HG03378 (cell line): ENCODE measurements around the gene MDM2.

Experiments used
- ATAC-seq: cut with Tn5 transposase; IDR thresholded peaks from one replicate; pipeline ENCODE4 v1.9.1; 2021; ENCODE audit warnings: mild to moderate bottlenecking, moderate library complexity; ENCODE audit not compliant: unreplicated experiment

MDM2 gene

DNA sequence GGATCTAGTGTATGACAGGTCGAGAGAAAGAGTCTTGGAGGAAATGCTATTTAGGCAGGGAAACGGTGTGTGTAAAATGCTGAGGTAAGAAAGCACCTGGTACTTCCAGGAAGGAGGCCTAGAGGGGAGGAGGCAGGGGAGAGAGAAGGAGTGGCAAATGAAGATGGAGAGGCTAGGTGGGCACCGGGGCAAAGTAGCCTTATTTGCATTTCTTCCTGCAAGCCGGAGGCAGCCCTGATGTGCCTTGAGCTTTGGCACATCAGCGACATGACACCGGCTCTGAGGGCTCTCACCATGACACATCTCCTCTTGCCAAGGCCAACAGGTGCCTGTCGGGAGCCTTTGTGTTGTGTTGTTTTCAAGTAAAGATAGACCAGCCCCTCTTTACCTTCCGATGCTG, 63.4 kb downstream of the MDM2 start:
- no peak for ATAC-seq

- ATAC-seq = peak; percentile 61
Measured at GRCh38 chr12:68871921-68872320, 63.9 kb downstream of the MDM2 start.

DNA sequence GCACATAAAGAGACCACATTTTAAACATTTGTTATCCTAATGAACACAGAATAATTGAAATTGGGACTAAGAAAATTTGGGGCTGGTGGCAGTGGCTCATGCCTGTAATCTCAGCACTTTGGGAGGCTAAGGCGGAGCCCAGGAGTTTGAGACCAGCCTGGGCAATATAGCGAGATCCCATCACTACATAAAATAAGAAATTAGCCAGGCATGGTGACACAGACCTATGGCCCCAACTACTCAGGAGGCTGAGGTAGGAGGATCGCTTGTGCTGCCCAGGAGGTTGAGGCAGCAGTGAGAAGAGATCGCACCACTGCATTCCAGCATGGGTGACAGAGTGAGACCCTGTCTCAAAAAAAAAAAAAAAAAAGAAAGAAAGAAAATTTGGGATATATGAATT, 65.3 kb downstream of the MDM2 start:
- no peak for ATAC-seq

- ATAC-seq = no peak
Measured at GRCh38 chr12:68876461-68876860, 68.5 kb downstream of the MDM2 start.

DNA sequence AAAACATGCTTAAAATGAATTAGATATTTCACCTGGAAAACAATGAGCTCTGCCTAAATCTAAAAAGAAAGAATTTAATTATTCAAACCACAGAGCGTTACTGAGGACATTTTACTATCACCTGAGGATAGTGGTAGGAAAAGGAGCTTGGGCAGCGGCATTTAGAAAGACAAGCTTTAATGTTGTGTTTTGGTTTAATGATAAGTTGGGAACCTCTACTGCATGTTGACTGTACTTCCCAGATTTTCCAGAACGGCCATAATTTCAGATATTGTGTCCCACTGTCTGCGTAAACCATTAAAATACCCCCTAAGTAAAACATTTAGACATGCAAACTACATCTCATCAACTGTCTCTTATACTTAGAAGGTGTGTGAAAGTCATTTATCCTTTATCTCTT, 69.6 kb downstream of the MDM2 start:
- ATAC-seq = no peak

DNA sequence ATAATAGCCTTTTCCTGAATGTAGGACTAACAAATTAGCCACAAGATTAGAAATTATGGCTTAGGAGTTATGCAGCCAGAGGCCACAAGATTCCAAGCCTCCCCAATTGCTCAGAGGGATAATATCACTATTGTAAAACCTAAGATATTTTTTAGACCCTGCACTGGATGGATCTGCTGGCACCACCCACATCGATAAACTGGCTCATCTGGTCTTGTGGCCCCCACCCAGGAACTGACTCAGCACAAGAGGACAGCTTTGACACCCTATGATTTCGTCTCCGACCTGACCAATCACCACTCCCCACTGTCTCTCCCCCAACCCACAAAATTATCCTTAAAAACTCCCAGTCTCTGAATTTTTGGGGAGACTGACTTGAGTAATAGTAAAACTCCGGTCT, 70.3 kb downstream of the MDM2 start:
- ATAC-seq = no peak

DNA sequence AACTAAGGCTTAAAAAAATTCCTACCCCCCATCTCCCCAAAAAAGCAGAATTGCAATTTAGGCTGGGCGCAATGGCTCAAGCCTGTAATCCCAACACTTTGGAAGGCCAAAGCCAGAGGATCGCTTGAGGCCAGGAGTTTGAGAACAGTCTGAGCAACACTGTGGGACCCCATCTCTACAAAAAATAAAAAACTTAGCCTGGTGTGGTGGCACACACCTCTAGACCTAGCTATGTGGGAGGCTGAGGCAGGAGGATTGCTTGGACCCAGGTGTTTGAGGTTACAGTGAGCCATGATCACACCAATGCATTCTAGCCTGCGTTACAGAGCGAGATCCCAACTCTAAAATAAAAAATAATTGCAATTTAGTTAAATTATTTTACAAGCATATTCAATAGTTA, 70.9 kb downstream of the MDM2 start:
- no peak for ATAC-seq

DNA sequence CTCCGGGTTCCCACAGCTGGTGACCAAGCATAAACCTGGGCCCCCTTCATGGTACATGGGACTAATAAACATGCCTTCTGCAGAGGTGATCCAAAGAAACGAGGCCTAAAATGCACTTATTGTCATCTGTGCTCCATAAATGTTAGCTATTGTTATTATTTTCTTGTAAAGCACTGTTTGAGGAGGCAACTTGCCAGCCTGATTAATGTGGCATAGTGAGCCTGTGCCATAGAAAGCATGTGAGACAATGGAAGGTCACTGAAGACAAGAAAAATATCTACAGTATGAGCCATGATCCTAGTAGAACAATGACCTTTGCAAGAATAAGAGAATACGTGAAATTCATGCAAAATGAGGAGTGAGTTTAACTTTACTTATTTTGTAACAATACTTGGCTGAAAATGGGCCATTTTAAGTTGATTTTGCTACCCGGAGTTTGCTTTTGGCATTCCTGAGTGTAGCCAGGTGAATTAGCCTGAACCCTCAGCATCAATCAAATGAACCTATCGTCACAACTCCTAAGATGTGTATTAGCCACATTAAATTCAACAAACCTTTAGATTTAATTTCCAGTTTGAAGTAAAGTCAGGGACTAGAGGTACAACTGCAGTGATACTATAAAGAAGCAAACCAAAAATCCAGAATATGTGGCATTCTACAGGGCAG, 72.8 kb downstream of the MDM2 start:
- no peak for ATAC-seq

DNA sequence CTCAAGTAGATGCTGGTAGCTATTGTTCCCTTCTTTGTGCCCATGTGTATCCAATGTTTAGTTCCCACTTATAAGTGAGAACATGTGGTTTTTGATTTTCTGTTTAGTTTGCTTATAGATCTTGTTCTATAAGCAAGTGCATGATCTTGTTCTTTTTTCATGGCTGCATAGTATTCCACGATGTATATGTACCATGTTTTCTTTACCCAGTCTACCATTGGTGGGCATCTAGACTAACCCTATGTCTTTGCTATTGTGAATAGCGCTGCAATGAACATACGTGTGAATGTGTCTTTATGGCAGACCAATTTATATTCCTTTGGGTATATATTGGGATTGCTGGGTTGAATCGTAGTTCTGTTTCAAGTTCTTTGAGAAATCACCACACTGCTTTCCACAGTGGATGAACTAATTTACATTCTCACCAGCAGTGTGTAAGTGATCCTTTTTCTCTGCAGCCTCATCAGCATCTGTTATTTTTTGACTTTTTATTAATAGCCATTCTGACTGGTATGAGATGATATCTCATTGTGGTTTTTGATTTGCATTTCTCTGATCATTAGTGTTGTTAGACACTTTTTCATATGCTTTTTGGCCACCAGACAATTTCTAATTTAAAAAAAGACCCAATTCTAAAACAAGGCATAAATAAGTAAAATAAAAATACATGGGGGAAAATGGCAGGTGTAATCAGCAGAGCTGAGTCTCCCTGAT, 74.4 kb downstream of the MDM2 start:
- ATAC-seq = no peak

GRCh38 chr12:68883151-68883550, 75.2 kb downstream of the MDM2 start:
- ATAC-seq = no peak

- no peak for ATAC-seq
Measured at GRCh38 chr12:68884251-68884650, 76.3 kb downstream of the MDM2 start.

DNA sequence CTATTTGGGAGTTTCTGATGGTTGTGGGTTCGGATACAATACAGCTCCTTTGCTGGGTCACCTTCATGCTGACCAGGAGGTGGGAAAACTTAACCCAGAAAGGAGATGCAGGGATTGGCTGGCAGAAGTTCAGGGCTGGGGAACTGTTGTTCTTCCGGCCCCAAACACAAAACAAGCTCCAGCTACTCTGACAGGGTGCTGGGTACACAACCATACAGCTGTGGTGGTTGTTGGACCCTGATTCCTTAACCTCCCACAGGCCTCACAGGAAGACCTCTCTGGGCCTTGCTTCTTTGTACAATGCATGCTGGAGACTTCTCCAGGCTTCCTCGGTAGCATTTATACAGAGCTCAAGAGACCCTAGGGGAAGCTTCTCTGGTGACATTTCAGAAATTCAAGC, 77.4 kb downstream of the MDM2 start:
- no peak for ATAC-seq

- no peak for ATAC-seq
Measured at GRCh38 chr12:68886636-68887572, 78.9 kb downstream of the MDM2 start.

DNA sequence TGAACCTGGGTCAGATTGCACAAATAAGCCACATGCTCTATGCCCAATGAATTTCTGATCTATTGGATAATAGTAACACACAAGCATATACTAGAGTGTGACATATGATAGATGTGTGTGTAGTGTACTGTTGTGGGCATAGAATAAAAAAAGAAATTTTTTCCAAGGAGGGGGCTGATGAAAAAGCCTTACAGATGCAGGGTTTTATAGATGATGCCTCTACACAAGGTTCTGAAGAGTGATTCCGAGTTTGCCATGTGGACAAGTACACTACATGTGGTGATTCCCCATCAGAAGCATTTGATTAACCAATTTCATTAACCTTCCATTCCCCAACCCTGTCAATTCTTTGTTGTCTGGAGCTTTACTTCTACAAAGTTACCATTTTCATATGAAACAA, 79.7 kb downstream of the MDM2 start:
- no peak for ATAC-seq

DNA sequence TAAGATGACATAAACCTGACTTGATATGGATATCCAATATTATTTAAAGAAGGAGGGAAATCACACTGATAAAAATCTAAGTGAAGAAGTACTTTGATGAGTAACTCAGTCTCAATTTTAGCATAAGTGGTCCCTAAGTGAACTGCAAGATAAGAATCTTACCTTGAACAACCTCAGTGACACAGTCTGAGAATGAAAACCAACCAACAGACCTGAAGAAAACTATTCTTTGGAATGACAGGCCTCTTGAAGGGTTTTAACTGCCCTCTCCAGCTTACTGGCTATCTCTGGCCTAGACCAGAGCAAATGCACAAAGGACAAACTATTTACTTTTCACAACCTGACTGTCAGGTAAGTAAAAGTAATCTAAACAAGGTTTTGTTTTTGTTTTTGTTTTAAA, 80.3 kb downstream of the MDM2 start:
- ATAC-seq = no peak

DNA sequence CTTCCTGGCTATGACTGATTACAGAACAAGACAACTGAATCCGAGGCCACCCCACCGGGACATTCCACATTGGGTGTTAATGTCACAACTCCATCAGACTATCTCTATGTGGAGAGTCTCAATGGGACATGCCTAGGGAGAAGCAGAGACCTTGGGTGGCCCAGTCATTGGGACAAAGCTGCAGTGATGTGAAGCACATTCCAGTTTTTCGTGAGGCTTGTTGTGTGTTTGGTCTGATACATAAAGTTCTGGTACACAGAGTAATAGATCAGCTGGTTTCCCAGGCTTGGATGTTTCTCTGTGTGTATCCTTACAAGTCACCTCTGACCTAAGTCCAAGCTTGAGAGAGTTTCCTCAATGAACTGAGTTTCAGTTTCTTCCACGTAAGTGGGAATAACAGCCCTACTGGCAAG, 82.7 kb downstream of the MDM2 start:
- ATAC-seq = no peak

GRCh38 chr12:68891141-68891540, 83.2 kb downstream of the MDM2 start:
- ATAC-seq = no peak

GRCh38 chr12:68893201-68893600, 85.2 kb downstream of the MDM2 start:
- no peak for ATAC-seq

DNA sequence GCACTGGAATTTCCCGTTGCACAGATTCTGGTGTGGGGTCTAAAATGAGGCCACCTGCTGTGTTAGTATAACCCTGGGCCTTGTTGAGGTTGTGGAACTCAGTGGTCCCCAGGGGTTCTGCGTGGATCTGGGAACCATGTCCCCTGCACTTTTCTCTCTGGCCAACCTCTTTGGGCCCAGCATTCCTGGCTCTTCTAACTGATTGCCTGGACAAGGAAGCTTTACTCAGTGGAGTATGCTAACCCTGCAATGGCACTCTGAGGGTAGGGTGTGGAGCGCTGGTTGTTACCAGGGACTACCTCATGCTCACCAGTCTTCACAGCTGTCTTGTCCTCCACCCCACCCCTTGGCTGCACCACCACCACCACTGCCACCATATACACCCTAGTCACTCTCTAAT, 85.8 kb downstream of the MDM2 start:
- no peak for ATAC-seq

- ATAC-seq = no peak
Measured at GRCh38 chr12:68894276-68894855, 86.4 kb downstream of the MDM2 start.

DNA sequence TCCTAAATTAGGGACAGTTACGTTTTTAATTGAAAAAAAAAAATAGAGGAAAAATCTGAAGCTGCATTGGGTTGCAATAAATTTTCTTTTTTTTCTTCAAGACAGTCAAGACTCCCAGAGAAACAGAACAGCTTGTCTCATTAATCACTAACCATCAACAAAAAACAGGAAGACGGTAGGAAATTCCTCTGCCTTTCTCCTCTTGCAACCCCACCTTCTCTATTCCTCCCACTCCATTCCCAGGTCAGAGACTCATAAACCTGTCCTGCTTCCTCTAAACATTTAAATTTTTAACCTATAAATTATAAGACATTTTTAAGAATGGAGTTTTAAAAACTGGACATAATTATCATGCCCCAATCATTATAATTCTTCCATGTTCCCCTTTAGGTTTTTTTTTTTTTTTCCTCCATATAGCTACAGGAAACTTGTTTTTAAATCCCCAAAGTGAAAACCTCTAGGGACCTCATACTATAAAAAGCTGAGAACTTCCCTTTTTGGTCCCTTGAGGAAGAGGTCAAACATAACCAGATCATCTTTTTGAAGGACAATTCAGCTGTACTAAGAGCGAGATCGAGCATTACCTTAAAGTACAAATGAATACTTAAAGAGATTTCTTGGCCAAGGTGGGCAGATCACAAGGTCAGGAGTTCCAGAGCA, 89.0 kb downstream of the MDM2 start:
- ATAC-seq = no peak
